HEK293 (cell line): ENCODE results near the gene AFF3.

Source experiments
- CTCF ChIP-seq: fragments of 450-650 bp; formaldehyde crosslinking; IDR thresholded peaks from 2 replicates; pipeline ENCODE4 v1.5.1; 2016; ENCODE audit warnings: missing biosample characterization, missing genetic modification characterization
- KLF1 ChIP-seq: fragments of 450-650 bp; formaldehyde crosslinking; IDR thresholded peaks from 2 replicates; pipeline ENCODE4 v1.5.1; 2016; ENCODE audit warnings: missing biosample characterization, missing genetic modification characterization
- PATZ1 ChIP-seq: fragments of 450-650 bp; formaldehyde crosslinking; IDR thresholded peaks from 2 replicates; pipeline ENCODE4 v1.5.1; 2016; ENCODE audit warnings: missing biosample characterization, missing genetic modification characterization
- PRDM4 ChIP-seq: fragments of 450-650 bp; formaldehyde crosslinking; IDR thresholded peaks from 2 replicates; pipeline ENCODE4 v1.5.1; 2017; ENCODE audit warnings: missing biosample characterization, missing genetic modification characterization
- SALL2 ChIP-seq: fragments of 450-650 bp; formaldehyde crosslinking; IDR thresholded peaks from 2 replicates; pipeline ENCODE4 v1.5.0; 2017; ENCODE audit warnings: missing biosample characterization, mild to moderate bottlenecking, missing genetic modification characterization, borderline replicate concordance
- SP2 ChIP-seq: fragments of 450-650 bp; formaldehyde crosslinking; IDR thresholded peaks from 2 replicates; pipeline ENCODE4 v1.5.1; 2016; ENCODE audit warnings: missing biosample characterization, missing genetic modification characterization
- ZBTB1 ChIP-seq: fragments of 450-650 bp; formaldehyde crosslinking; IDR thresholded peaks from 2 replicates; pipeline ENCODE4 v1.5.1; 2016; ENCODE audit warnings: missing biosample characterization, missing genetic modification characterization
- ZNF704 ChIP-seq: fragments of 450-650 bp; formaldehyde crosslinking; IDR thresholded peaks from 2 replicates; pipeline ENCODE4 v1.5.1; 2016; ENCODE audit warnings: missing biosample characterization, missing genetic modification characterization

- TF ChIP-seq ZNF704 (tag by site-specific recombination) (no peak), PRDM4 (tag by site-specific recombination) (no peak), SP2 (tag by site-specific recombination) (no peak), KLF1 (no peak), CTCF (tag by site-specific recombination) (no peak), ZBTB1 (tag by site-specific recombination) (no peak), PATZ1 (tag by site-specific recombination) (no peak), SALL2 (tag by site-specific recombination) (no peak)
Observed at GRCh38 chr2:100040906-100041305, 101.5 kb downstream of the AFF3 start.
